GM19324 (cell line): ENCODE measurements around the gene RTN4R.

Source experiments
- ATAC-seq: cut with Tn5 transposase; IDR thresholded peaks from one replicate; pipeline ENCODE4 v1.9.1; 2021; ENCODE audit warnings: mild to moderate bottlenecking, moderate library complexity; ENCODE audit not compliant: unreplicated experiment, low FRiP score

The RTN4R gene

DNA sequence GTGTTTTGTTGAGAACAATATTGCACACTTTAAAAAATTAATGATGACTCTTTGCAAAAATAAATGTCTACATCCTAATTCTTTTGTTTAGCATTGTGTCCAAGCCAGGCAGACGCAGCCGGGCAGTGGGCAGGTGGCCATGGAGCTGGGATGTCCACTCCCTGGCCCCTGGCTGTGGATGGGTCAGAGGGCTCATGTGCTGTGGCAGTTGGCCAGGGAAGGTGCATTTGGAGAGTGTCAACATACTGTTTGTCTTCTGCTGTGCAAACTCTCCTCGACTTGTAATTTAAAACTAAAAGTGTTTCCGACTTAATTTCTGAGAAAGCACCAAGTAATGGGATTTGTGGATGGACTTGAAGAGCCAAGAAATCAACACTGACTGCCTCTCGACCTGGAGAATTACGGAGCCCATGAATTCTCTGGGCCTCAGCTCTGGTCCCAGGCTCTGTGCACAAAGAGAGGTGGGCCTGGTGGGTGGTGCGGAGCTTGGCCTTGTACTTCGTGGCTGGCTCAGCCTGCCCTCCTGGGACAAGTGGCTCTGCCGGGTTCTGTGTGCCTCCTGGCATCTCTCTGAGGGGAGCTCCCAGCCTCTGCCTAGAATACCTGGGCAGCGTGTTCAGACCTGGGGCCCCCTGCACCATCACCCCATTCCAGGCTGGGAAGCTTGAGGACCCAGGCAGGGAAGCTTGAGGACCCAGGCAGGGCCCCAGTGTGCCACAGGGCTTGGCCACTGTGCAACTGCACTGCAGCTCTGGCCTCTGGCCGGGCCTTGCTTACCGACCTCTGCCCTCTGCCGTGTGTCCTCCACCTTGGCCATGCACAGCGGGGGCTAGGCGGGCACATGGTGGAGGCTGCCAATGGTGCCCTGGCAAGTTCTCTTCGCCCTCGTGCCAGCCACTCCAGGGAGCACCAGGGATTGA is 46.4 kb downstream of the RTN4R start:
- ATAC-seq: no peak

DNA sequence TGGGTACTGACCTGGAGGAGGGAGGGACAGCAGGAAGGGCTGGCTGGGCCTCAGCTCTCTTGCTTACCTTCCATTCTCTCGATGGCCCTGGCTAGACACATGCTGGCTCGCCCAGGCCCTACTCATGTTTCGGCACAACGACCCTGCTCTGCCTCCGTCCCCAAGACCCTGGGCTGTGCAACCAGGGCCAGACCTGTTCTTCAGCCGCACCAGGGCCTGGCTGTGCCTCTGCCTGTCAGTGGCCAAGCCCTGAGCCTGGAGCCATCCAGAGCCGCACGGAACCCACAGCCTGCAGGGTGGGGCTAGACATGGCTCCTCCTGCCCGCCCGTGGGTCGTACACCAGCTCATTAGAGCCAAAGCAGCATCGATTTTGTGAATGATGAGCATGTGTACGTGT is 47.5 kb downstream of the RTN4R start:
- no peak for ATAC-seq

DNA sequence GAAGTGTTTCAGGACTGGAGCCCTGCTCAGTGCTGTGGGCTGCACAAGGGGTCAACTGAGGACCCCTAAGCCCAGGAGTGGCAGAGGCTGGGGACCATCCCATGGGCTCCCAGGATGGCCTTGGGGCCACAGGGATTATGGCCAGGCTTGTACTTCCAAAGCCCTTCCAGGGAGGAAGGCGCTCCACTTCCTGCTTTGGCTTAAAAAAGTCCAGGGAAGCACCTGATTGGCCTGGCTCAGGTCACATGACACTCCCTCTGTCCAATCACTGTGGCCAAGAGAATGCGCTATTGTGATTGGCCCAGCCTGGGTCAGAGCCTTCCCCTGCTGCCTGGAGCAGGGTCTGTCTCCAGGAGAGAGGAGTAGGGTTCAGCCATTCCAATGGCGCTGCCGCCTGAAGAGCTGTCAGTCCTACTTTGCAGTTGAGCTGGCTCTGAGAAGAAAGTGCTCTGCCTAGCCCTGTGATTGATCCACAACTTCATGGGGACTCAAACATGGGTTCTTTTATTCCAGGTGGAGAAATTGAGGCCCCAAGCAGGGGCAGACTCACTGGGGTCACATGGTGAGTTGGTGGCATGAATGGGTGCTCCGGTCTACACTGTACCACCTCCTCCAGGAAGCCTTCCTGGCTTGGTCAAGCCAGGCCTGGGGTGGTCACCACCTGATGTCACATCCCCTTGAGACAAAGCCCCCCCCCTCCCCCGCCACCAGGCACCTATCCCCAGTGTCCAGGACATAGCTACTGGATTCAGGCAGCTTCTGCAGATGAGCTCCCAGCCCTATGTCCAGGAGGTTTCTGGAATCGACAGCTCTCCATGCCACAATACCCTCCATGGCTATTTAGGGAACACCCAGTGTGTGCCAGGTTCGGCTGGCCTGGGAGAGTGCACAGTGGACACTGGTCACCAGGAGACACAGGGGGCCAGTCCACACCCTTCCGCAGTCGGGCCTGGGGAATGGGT is 48.2 kb downstream of the RTN4R start:
- no peak for ATAC-seq

DNA sequence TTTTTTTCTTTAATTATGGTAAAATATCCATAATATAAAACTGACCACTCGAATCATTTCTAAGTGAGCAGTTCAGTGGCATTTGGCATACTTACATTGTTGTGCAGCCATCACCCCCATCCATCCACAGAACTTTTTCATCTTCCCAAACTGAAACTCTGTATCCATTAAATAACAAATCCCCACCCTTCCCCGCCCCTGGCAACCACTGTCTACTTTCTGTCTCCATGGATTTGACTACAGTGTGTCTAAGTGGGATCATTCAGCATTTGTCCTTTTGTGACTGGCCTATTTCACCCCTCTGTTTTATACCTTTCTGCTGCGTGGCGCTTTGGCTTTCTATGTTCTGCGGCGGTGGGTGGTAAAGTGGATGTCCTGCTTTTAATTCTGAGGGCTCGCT is 49.1 kb downstream of the RTN4R start:
- no peak for ATAC-seq

DNA sequence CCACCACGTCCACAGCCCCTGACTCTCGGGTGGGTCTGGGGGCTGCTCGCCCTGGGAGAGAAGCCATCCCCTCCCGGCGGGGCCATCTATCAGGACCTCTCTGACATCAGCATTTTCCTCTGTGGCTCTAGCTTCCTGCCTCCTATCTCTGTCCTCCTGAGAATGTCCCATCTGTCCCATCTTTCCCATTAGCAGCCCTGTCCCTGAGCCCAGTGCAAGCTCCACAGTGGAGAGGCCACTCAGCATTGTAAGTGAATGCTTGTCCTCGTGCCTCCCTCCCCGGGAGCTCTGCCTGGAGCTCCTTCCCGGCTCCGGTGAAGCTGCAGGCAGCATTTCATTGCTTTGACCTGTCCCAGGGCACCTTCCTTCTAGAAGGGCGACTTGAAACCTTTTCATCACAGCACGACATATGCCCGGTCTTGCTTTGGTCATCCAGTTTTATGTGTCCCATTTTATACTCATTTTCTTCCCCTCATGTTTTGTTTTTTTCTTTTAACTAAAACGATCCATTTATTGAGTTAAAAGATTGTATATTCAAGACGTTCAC is 49.7 kb downstream of the RTN4R start:
- ATAC-seq: no peak

DNA sequence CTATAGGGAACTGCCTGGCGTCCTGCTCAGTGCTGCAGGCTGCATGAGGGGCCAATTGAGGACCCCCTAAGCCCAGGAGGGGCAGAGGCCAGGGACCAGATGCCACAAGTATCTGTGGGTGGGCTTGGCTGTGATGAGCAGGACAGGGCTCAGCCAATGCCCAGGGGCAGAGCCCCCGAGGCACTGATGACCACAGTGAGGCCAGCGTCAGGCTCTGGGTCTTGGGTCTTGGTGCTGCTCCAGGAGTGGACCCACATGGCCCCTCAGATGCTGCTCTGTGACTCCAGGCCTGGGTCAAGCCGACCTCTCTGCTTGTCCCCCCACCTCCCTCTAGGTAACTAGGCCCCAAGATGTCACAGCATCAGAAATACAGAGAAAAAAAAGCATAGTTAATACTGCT is 50.6 kb downstream of the RTN4R start:
- no peak for ATAC-seq

DNA sequence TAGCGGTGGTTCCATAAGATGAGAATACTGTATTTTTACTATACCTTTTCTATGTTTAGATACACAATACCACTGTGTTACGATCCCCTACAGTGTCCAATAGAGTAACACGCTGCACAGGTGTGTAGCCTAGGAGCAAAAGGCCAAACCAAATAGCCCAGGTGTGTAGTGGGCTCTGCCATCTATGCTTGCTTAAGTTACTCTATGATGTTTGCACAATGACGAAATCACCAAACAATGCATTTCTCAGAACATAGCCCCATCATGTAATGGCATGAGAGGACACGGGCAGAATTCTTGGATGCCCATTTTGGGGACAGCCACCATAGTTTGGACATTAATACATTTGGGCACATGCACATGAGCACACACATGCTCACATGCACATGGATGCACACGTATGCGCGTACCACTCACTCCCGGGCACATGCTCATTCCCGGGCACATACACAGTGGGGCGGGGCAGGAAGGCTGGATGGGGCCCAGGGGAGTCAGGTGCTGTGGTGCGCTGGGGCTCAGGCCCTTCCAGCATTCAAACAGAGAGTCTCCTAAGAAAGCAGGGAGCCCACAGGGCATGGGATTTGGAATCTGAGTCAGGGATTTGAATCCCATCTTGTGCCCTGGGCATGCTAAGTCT is 51.1 kb downstream of the RTN4R start:
- ATAC-seq: no peak

DNA sequence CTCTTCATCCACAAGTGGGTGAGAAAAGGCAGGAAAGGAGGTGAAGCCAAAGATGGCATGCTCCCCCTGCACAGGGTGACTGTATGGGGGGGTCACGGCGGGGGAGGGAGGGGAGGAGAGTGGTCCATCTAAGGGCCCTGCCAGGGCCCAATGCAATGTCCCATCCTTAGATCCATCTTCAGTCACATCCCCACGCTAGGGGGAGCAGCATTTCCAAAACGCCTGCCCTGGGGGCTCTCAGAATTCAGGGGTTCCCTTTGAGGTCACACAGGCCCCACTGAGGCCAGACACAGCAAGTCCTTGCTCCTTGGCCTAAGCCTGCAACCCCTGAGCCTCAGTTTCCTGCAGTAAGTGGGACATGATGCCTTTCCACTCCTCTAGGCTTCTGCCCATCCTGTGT is 52.4 kb downstream of the RTN4R start:
- ATAC-seq: no peak

DNA sequence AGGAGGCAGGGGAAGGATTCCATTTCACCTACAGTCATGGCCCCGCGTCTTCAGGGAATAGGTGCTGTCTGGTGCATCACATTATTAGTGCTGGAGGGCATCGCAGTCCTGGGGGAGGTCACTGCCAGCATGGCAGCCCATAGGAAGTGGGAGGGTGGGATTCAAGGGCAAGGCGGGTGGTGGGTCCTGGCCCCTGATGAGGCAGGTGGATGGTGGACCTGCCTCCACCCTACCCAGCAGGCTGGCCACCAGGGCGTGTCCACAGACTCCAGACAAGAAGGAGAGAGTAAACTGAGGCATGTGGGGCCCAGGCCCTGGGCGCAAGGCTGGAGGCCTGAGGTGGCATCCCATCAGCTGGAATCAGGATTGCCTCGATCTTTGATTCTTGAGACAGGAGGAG is 53.3 kb downstream of the RTN4R start:
- no peak for ATAC-seq

DNA sequence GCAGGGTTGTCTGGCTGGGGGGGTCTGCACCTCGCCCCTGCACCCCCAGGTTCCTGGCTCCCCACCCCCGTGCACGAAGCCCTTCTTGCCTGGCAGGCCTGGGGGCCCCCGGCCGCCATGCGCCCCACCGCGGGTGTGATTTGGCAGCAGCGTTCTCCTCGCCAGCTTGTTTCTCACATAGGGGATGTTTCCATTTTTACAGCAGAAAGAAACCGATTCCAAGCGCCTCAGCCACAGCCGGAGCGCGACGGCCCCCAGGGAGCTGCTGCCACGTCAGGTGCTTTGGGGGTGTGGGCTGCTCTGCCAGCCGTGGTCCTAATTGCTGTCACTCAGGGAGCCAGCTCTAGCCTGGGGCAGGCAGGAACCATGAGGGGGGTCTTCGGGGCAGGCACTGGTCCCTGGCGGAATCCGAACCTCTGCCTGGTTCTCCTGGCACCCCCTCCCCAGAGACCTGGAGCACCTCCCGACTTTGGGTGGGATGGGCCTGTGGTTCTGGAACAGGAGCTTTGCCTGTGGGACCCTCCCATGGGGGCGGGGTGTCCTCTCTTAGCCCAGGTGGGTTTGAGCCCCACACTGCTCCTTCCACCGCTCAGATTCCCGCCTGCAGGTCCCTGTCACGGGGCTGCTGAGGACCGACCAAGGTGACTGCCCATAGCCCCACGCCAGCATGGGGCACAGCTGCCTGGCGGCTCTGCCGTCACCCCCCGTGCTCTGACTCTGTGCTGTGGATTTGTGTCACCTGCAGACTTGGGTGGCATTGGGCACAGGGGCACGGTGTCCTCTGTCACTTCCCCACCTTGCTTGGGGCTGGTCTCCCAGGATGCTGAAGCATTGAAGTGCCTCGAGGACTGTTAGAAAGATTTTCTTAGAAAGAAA is 54.0 kb downstream of the RTN4R start:
- ATAC-seq: no peak

DNA sequence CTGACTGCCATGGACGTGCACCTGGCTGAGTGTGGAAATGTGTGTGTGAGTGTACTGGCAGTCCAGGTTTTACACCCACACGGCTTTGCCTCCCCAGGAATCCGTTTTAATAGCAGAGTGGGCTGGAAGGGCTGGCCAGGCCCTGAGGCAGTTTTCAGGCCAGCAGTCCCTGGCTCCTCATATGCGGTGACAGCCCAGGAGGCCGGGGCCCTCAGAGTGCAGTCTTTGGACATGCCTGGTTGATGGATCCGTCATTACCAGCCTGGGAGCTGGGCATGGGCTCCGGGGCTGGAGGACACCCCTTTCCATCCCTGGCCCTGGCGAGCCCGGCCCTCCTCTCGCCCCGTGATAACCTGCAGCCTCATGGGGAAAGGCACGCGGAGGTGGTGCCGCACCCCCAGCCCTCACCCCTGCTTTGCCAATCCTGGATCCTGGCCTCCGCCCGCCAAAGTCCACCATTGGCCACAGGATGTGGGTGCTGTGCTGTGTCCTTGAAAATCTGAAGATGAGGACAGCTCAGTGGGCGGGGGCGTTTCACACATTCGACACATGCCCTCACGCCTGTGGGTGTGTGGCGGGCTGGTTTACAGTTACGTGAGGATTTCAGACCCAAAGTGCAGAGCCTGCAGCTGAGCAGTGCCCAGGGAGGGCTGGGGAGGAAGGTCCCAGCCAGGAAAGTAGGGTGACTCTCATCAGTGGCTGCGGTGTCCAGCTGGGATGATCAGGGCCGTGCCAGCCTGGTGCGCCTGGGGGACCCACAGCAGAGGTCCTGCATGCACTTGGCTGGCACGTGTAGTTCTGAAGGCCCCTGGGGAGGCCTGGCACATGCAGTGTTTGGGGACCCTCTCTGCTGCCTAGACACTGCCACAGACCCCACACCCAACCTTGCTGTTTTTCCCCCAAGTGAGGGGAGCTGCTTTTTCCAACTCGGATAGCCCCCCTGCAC is 55.1 kb downstream of the RTN4R start:
- ATAC-seq: no peak

DNA sequence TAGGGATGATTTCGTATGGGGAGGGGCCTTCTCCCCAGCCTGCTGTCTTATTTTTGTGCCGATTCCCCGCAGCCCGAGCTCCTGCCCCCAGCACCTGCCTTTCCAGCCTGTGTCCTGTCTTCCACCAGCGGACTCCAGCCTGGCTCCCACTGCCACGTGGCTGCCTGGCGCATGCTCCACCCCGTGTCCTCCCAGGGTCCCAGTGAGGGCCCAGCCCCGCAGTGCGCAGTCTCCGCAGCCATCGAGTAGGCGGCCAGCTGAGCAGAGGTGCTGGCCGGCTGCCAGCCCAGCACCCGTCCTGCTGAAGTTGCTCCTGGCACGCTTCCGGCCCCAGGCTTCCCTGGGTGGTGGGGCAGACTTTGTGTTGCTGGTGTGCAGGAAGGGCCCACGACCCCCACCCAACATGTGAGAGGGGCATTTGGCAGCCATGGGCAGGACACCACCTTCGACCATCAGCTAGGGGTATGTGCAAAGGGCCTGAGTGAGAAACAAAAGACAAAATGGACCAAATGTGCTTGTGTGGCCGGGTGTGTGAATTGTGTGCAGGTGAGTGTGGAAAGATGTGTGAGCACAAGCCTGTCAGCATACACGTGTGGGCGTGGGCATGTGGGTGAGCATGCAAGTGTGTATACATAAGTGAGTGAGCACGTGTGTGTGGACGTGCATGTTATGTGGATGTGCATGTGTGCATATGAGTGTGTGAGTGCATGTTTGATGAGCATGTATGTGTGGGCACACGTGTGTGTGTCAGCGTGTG is 55.9 kb downstream of the RTN4R start:
- ATAC-seq: no peak

DNA sequence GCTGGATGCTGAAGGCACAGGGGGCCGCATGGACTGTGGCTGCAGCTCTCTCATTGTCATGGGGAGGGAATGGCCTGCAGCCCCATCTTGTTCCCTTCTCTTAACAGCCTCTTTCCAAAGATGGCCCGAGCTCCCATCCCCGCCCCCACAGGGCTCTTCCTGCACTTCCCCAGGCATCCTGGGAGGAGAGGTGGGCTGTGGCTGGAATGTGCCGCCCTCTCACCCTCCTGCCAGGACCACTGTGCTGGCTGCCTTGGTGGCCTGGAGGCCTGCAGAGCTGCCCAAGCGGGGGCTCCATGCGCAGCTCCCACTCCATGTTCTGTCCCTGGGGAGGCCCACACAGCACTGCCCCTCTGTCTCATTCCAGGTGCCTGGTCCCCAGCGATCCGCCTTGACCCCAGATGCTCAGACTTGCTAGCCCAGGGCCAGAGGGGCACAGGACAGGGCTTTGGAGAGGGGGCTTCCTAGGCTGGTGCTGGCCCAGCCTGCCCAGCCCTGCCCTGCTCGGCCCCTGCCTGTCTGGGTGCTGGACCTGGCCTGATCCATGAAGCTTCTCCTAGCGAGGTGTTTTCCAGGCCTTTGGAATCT is 56.6 kb downstream of the RTN4R start:
- no peak for ATAC-seq

DNA sequence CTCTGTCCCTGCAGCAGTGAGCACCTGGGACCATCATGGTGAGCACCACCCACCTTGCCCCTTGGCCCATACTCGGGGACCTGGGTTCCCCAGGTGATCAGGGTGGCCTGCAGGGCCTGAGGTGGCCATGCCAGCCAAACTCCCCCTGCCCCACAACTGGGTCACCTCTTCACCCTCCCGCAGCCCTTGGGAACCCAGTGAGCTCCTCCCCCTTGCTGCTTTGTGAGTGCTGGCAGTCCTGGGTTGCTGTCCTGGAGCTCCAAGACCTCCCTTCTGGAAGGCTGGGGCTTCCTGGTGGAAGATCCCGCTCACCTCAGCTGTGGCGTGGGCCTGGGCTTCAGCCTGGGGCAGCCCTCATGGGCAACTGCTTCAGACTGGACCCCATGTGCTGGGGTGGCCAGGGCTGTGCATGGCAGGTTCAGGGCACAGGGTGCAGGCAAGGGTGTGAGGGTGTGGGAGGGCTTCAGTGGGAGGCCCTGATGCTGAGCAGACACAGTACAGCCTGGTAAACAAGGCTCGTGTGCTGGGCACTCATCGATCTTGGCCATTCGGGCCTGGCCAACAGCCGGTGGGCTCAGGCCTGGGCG is 57.6 kb downstream of the RTN4R start:
- no peak for ATAC-seq

DNA sequence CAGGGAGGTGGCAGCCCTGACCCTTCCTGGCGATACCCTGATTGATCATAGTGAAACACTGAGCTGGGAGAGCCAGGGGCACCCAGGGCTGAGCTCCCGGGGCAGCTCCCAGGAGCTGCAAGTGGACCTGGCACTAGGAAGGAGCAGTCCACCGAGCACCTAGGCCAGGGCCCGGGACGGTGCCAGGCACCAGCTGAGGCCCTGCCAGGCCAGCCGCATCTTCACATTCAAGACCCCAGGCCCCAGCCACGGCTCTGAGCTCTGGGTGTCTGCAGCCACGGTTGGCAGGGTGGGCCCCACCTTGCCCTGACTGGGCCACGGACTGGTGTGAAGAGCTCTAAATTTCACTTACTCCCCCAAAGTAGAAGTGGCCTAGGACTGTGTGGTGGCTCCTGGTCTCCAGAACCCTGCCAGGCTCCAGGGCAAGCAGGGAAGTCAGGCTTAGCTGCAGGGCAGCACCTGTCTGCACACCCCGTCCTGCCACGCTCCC is 58.3 kb downstream of the RTN4R start:
- no peak for ATAC-seq

DNA sequence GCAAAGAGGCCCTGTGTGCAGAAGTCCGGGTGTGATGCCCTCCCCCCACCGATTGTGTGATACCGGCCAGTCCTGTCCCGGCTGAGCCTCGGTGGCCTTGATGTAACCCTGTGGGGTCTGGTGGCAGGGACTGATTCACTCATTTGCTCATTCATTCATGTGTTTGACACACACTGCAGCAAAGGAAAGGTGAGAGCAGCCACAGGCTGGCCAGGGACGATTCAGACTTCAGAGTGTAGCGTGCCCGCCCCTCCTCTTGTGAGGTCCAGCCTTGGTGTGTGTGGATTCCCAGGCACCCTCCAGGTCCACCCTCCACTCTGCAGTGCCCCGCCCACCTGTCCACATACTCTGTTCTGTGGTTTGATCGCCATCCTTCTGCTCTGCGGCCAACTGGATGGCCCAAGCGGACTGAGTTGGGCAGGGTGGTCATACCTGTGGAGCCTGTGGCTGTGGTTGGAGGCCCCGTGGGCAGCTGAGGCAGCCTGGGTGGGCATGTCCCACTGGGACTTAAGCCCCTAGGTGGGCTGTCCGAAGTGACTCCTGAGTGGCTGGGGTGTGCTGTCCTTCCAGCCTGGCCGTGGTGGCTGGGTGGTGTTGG is 59.3 kb downstream of the RTN4R start:
- no peak for ATAC-seq
